T-helper 1 cell treated with Interleukin-12 subunit alpha and Interleukin-12 subunit beta and Interleukin-4 antibody, amounts not matched to agents 30 μg/mL and 1 μg/mL, for 36 hours (primary cell): ENCODE results near the gene UBE2J2.

ENCODE experiments used
- H3K27ac Mint-ChIP-seq: one replicate; pipeline ENCODE4 v1.8.0; 2021; ENCODE audit warnings: mild to moderate bottlenecking, mixed read lengths
- H3K27me3 Mint-ChIP-seq: one replicate; pipeline ENCODE4 v1.8.0; 2021; ENCODE audit warnings: low read depth, mixed read lengths
- H3K36me3 Mint-ChIP-seq: one replicate; pipeline ENCODE4 v1.8.0; 2021; ENCODE audit warnings: low read depth, mixed read lengths
- H3K4me1 Mint-ChIP-seq: one replicate; pipeline ENCODE4 v1.8.0; 2021; ENCODE audit warnings: low read depth, mixed read lengths
- H3K4me3 Mint-ChIP-seq: one replicate; pipeline ENCODE4 v1.8.0; 2021; ENCODE audit warnings: mild to moderate bottlenecking, moderate library complexity, mixed read lengths
- H3K9me3 Mint-ChIP-seq: one replicate; pipeline ENCODE4 v1.8.0; 2021; ENCODE audit warnings: mixed read lengths

UBE2J2 gene

GRCh38 chr1:1208713-1209433, 64.8 kb downstream of the UBE2J2 start:
- Mint-ChIP-seq H3K4me1 (peaks cover 18% of the 10 kb centered on the region), H3K27me3 (no peaks in the 10 kb centered on the region), H3K27ac (peak overlapping the region; percentile 99), H3K4me3 (peak overlapping the region; percentile 85), H3K36me3 (peaks cover 19% of the 10 kb centered on the region), H3K9me3 (no peaks in the 10 kb centered on the region)

GRCh38 chr1:1207571-1207892, 66.1 kb downstream of the UBE2J2 start:
- Mint-ChIP-seq H3K4me3 (peak overlapping the region; percentile 79), H3K9me3 (no peaks in the 10 kb centered on the region), H3K27me3 (no peaks in the 10 kb centered on the region), H3K27ac (peak overlapping the region; percentile 99), H3K4me1 (peaks cover 18% of the 10 kb centered on the region), H3K36me3 (peaks cover 19% of the 10 kb centered on the region)

GRCh38 chr1:1206966-1207531, 66.6 kb downstream of the UBE2J2 start:
- H3K27me3 Mint-ChIP-seq, result no peaks in the 10 kb centered on the region

GRCh38 chr1:1206376-1206965, 67.2 kb downstream of the UBE2J2 start, which contains the start of gene TNFRSF18:
TSS of gene TNFRSF18 (minus strand) at chr1:1206592. CDS start at chr1:1206571, 21 bp downstream.
- H3K27me3 Mint-ChIP-seq, result no peaks in the 10 kb centered on the region
- peaks cover 18% of the 10 kb centered on the region for H3K4me1 Mint-ChIP-seq
- H3K36me3 Mint-ChIP-seq, result peaks cover 15% of the 10 kb centered on the region
- peak within 1 kb of the TSS; percentile 74 for H3K4me3 Mint-ChIP-seq
- peak within 1 kb of the TSS; percentile 99 for H3K27ac Mint-ChIP-seq
- no peaks in the 10 kb centered on the region for H3K9me3 Mint-ChIP-seq

More at GRCh38 chr1:1206966-1207531, 66.6 kb downstream of the UBE2J2 start:
- peak overlapping the region; percentile 74 for H3K4me3 Mint-ChIP-seq
- peak overlapping the region; percentile 80 for H3K27ac Mint-ChIP-seq
- peaks cover 18% of the 10 kb centered on the region for H3K4me1 Mint-ChIP-seq
- H3K9me3 Mint-ChIP-seq, result no peaks in the 10 kb centered on the region
- H3K36me3 Mint-ChIP-seq, result peaks cover 16% of the 10 kb centered on the region

GRCh38 chr1:1205769-1206375, 67.8 kb downstream of the UBE2J2 start:
- H3K4me1 Mint-ChIP-seq, result peaks cover 17% of the 10 kb centered on the region
- H3K27ac Mint-ChIP-seq, result peak overlapping the region; percentile 80
- H3K4me3 Mint-ChIP-seq, result peak overlapping the region; percentile 74
- peaks cover 11% of the 10 kb centered on the region for H3K36me3 Mint-ChIP-seq
- H3K27me3 Mint-ChIP-seq, result no peaks in the 10 kb centered on the region
- no peaks in the 10 kb centered on the region for H3K9me3 Mint-ChIP-seq

- Mint-ChIP-seq H3K4me1 (peaks cover 20% of the 10 kb centered on the region), H3K36me3 (peaks cover 10% of the 10 kb centered on the region), H3K27me3 (no peaks in the 10 kb centered on the region), H3K4me3 (peak overlapping the region; percentile 74), H3K9me3 (no peaks in the 10 kb centered on the region), H3K27ac (peak overlapping the region; percentile 57)
Measured at GRCh38 chr1:1204998-1205768, 68.5 kb downstream of the UBE2J2 start.

- Mint-ChIP-seq H3K27ac (peak overlapping the region; percentile 26), H3K36me3 (peaks cover 4% of the 10 kb centered on the region), H3K27me3 (no peaks in the 10 kb centered on the region), H3K4me1 (peaks cover 19% of the 10 kb centered on the region), H3K4me3 (peak overlapping the region; percentile 74), H3K9me3 (no peaks in the 10 kb centered on the region)
Measured at GRCh38 chr1:1204425-1204920, 69.2 kb downstream of the UBE2J2 start.
